ENCODE results near the gene RASL12.

RASL12 gene

GRCh38 chr15:65072617-65073016 is 4.8 kb upstream of the RASL12 start:
- no peak for DNase-seq

- DNase-seq: no peak
These were observed 4.2 kb upstream of the RASL12 start for GRCh38 chr15:65072027-65072426.

- no peak for DNase-seq
These were observed 3.6 kb upstream of the RASL12 start for GRCh38 chr15:65071381-65071811.

- DNase-seq: no peak
These were observed 2.2 kb upstream of the RASL12 start for GRCh38 chr15:65069779-65070546.

- DNase-seq: no peak
These were observed 1.4 kb upstream of the RASL12 start for GRCh38 chr15:65069179-65069578.

GRCh38 chr15:65068403-65068788 is 605 bp upstream of the RASL12 start:
- DNase-seq: no peak

GRCh38 chr15:65067317-65067644 is 510 bp downstream of the RASL12 start:
- DNase-seq: no peak

GRCh38 chr15:65066635-65067316 is 1.0 kb downstream of the RASL12 start:
- no peak for DNase-seq

- no peak for DNase-seq
These were observed 1.7 kb downstream of the RASL12 start for GRCh38 chr15:65066001-65066634.

- no peak for DNase-seq
These were observed 5.1 kb downstream of the RASL12 start for GRCh38 chr15:65062726-65063125.

- no peak for DNase-seq
These were observed 5.7 kb downstream of the RASL12 start for GRCh38 chr15:65062061-65062460.

GRCh38 chr15:65060641-65061397 is 7.0 kb downstream of the RASL12 start:
- DNase-seq: no peak

- no peak for DNase-seq
These were observed 7.7 kb downstream of the RASL12 start for GRCh38 chr15:65059931-65060596.

- no peak for DNase-seq
These were observed 8.4 kb downstream of the RASL12 start for GRCh38 chr15:65059369-65059750.

- DNase-seq: no peak
These were observed 9.1 kb downstream of the RASL12 start for GRCh38 chr15:65058394-65059368.

- no peak for DNase-seq
These were observed 10.2 kb downstream of the RASL12 start for GRCh38 chr15:65057549-65057940.

GRCh38 chr15:65056868-65057548 is 10.8 kb downstream of the RASL12 start:
- no peak for DNase-seq

- no peak for DNase-seq
These were observed 11.7 kb downstream of the RASL12 start for GRCh38 chr15:65056106-65056505.

GRCh38 chr15:65055201-65055870 is 12.5 kb downstream of the RASL12 start:
- no peak for DNase-seq

Measured in NCI-H510A (cell line).